ENCODE results near the gene R3HCC1L.

The R3HCC1L gene

DNA sequence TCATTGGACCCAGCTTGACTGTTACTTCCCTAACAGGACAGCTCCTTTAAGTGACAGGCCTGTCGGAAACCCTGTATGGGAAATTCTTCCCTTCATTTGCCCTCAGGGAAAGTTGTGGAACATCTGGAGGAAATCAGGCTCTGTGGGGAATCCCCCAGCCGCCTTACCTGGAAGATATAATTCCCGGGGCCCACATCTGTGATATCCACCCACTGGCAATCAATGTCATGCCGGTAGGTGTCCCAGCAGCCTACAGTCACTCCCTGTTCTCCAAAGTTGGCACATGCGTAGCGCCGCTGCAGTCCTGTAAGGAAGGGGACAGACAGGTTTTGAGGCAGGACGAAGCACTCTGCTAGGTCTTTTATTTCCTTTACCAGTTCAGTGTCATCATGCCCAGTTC, 116.9 kb downstream of the R3HCC1L start:
- H3K4me3 ChIP-seq (ENCODE audit: low read length), result no peak overlapping the region
- no peaks in the 10 kb centered on the region; the same call in 1 of the 2 replicates for H3K4me1 ChIP-seq (ENCODE audit: insufficient read depth, low read length)
- no peaks in the 10 kb centered on the region for H3K27me3 ChIP-seq (ENCODE audit: insufficient read depth, low read length)
- H3K9ac ChIP-seq (ENCODE audit: low read depth, low read length), result no peak overlapping the region
- H3K36me3 ChIP-seq (ENCODE audit: insufficient read depth, low read length), result peaks cover 9% of the 10 kb centered on the region
- H3K9me3 ChIP-seq (ENCODE audit: insufficient read depth, low read depth, low read length), result no peaks in the 10 kb centered on the region
- 91% methylated on average over 8 of the region's 8 CpGs for WGBS
- no peak overlapping the region for H3K27ac ChIP-seq (ENCODE audit: low read depth, low read length)

DNA sequence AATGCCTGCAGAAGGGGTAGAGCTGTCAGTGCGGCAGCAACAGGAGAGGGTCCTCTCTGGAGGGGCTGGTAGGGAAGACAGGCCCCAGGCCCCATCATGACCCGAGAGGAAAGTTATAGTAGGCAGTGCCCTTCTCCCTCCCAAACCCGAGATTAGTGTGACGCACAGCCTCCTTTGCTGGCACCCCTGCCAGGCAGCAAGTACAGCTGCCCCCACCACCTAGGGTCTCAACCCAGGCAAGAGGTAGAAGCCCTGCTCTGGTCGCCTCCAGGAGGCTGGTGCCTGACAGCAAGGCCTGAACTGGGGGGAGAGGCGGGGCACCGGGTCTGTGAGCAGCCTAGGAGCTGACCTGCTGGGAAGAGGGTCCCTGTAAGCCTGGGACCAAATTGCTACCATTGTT, 118.0 kb downstream of the R3HCC1L start:
- no peaks in the 10 kb centered on the region; the same call in 1 of the 2 replicates for H3K4me1 ChIP-seq (ENCODE audit: insufficient read depth, low read length)
- 90% methylated on average over 7 of the region's 7 CpGs for WGBS
- H3K36me3 ChIP-seq (ENCODE audit: insufficient read depth, low read length), result peaks cover 9% of the 10 kb centered on the region

GRCh38 chr10:98253499-98253898, 119.0 kb downstream of the R3HCC1L start:
- 84% methylated on average over 17 of the region's 17 CpGs for WGBS
- Histone ChIP-seq H3K4me3 (ENCODE audit: low read length) (no peak overlapping the region), H3K36me3 (ENCODE audit: insufficient read depth, low read length) (peaks cover 2% of the 10 kb centered on the region; the same call in 1 of the 2 replicates), H3K4me1 (ENCODE audit: insufficient read depth, low read length) (no peaks in the 10 kb centered on the region; the same call in 1 of the 2 replicates), H3K27ac (ENCODE audit: low read depth, low read length) (no peak overlapping the region), H3K9ac (ENCODE audit: low read depth, low read length) (no peak overlapping the region), H3K9me3 (ENCODE audit: insufficient read depth, low read depth, low read length) (no peaks in the 10 kb centered on the region), H3K27me3 (ENCODE audit: insufficient read depth, low read length) (no peaks in the 10 kb centered on the region)

More for the DNA sequence above, 118.0 kb downstream of the R3HCC1L start:
- H3K27ac ChIP-seq (ENCODE audit: low read depth, low read length), result no peak overlapping the region
- no peaks in the 10 kb centered on the region for H3K27me3 ChIP-seq (ENCODE audit: insufficient read depth, low read length)
- no peak overlapping the region for H3K9ac ChIP-seq (ENCODE audit: low read depth, low read length)
- no peak overlapping the region for H3K4me3 ChIP-seq (ENCODE audit: low read length)
- H3K9me3 ChIP-seq (ENCODE audit: insufficient read depth, low read depth, low read length), result no peaks in the 10 kb centered on the region

GRCh38 chr10:98254234-98254974, 119.9 kb downstream of the R3HCC1L start:
- H3K27ac ChIP-seq (ENCODE audit: low read depth, low read length), result no peak overlapping the region
- no peaks in the 10 kb centered on the region; the same call in 1 of the 2 replicates for H3K4me1 ChIP-seq (ENCODE audit: insufficient read depth, low read length)
- H3K9me3 ChIP-seq (ENCODE audit: insufficient read depth, low read depth, low read length), result no peaks in the 10 kb centered on the region
- H3K4me3 ChIP-seq (ENCODE audit: low read length), result no peak overlapping the region
- H3K36me3 ChIP-seq (ENCODE audit: insufficient read depth, low read length), result no peaks in the 10 kb centered on the region
- H3K27me3 ChIP-seq (ENCODE audit: insufficient read depth, low read length), result no peaks in the 10 kb centered on the region
- no peak overlapping the region for H3K9ac ChIP-seq (ENCODE audit: low read depth, low read length)
- WGBS, result 93% methylated on average over 10 of the region's 10 CpGs

DNA sequence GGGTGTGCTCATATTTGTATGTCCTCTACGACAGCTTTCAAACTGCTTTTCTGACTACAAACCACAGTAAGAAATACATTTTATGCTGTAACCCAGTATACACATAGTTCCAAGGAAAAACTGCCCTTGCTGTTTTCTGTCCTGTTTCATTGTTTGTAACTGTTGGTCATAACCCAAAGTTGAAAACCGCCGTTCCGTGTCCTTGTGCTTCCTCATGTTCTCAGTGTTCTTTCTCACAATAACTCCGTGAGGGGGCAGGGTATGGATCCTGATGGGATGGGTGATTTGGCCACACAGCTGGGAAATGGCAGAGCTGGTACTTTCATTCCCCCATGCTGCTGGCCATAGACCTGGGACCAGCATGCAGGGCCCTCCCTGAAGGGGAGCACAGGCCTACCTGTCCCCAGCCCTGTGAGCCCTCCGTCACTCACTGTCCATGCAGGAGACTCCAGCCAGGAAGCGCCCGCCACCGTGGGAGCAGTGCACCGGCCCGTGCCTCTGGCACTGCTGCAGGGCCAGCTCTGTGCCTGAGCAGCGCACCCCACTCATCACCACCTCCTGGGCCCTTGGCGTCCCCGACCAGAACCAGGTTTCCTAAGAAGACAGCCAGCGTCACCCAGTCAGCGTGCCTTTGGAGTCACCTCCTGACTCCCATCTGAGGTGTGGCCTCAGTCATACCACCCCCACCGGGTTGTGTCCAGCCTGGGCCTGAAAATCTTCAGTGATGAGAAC, 120.9 kb downstream of the R3HCC1L start:
- Histone ChIP-seq H3K36me3 (ENCODE audit: insufficient read depth, low read length) (no peaks in the 10 kb centered on the region), H3K27ac (ENCODE audit: low read depth, low read length) (no peak overlapping the region), H3K4me1 (ENCODE audit: insufficient read depth, low read length) (no peaks in the 10 kb centered on the region; the same call in 1 of the 2 replicates), H3K4me3 (ENCODE audit: low read length) (no peak overlapping the region), H3K9ac (ENCODE audit: low read depth, low read length) (no peak overlapping the region), H3K9me3 (ENCODE audit: insufficient read depth, low read depth, low read length) (no peaks in the 10 kb centered on the region), H3K27me3 (ENCODE audit: insufficient read depth, low read length) (no peaks in the 10 kb centered on the region)
- 94% methylated on average over 17 of the region's 17 CpGs for WGBS

DNA sequence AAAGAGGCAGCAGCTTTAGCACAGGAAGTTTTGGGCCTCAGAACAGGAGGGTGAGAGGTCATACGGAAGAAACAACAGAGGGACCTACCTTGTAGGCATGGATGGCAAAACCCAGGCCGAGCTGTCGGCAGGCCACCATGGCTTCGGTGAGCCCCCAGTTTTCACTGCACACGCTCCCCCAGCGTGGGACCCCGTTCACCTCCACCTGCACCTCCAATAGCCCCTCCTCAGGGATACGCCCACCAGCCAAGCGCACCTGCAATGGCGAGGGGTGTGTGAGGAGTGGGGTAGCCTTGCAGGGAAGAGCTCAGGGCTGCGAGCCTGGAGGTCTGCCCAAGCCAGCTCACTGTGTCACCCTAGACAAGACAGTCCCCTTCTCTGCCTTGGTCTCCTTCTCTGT, 122.2 kb downstream of the R3HCC1L start:
- WGBS, result 94% methylated on average over 11 of the region's 11 CpGs

DNA sequence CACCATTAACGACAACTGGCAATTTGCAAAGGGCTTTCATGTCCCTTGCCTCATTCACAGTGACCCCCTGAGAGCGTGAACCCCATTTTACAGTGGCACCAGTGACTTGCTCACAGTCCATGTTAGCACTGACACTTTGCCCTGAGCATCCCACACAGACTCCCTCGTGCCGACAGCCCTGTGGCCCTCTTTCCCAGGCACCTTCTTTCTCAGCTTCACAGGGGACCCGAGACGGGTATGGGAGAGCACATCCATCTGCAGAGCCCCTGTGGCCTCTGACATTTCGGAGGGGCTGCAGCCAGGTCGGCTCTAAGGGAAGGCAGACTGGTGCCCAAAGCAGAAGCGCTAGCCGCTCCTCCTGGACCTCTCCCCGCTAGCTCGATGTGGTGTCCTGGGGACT, 122.7 kb downstream of the R3HCC1L start:
- no peak overlapping the region for H3K27ac ChIP-seq (ENCODE audit: low read depth, low read length)
- no peaks in the 10 kb centered on the region for H3K9me3 ChIP-seq (ENCODE audit: insufficient read depth, low read depth, low read length)
- WGBS, result 93% methylated on average over 12 of the region's 12 CpGs
- H3K27me3 ChIP-seq (ENCODE audit: insufficient read depth, low read length), result no peaks in the 10 kb centered on the region
- H3K36me3 ChIP-seq (ENCODE audit: insufficient read depth, low read length), result no peaks in the 10 kb centered on the region
- H3K4me3 ChIP-seq (ENCODE audit: low read length), result no peak overlapping the region
- no peak overlapping the region for H3K9ac ChIP-seq (ENCODE audit: low read depth, low read length)
- H3K4me1 ChIP-seq (ENCODE audit: insufficient read depth, low read length), result no peaks in the 10 kb centered on the region

More for the DNA sequence above, 122.2 kb downstream of the R3HCC1L start:
- Histone ChIP-seq H3K4me3 (ENCODE audit: low read length) (no peak overlapping the region), H3K36me3 (ENCODE audit: insufficient read depth, low read length) (no peaks in the 10 kb centered on the region), H3K4me1 (ENCODE audit: insufficient read depth, low read length) (no peaks in the 10 kb centered on the region; the same call in 1 of the 2 replicates), H3K27me3 (ENCODE audit: insufficient read depth, low read length) (no peaks in the 10 kb centered on the region), H3K27ac (ENCODE audit: low read depth, low read length) (no peak overlapping the region), H3K9ac (ENCODE audit: low read depth, low read length) (no peak overlapping the region), H3K9me3 (ENCODE audit: insufficient read depth, low read depth, low read length) (no peaks in the 10 kb centered on the region)

DNA sequence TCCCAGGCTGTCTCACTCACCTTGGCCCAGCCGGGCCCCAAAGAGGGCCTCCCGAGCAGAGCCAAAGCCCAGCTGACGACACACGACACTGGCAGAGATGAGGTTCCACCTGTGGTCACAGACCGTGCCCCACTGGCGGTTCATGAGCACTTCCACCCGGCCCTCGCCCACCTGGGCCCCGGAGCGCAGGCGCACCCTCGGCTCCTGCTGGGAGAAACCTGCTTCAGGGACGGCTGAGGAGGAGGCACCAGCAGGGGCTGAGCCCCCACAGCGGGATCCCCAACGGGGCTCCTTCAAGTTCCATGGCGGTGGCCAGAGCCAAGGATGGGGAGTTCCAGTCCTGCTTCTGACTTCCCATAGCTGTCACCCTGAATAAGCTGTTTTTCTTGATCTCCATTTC, 123.5 kb downstream of the R3HCC1L start:
- 94% methylated on average over 16 of the region's 16 CpGs for WGBS

DNA sequence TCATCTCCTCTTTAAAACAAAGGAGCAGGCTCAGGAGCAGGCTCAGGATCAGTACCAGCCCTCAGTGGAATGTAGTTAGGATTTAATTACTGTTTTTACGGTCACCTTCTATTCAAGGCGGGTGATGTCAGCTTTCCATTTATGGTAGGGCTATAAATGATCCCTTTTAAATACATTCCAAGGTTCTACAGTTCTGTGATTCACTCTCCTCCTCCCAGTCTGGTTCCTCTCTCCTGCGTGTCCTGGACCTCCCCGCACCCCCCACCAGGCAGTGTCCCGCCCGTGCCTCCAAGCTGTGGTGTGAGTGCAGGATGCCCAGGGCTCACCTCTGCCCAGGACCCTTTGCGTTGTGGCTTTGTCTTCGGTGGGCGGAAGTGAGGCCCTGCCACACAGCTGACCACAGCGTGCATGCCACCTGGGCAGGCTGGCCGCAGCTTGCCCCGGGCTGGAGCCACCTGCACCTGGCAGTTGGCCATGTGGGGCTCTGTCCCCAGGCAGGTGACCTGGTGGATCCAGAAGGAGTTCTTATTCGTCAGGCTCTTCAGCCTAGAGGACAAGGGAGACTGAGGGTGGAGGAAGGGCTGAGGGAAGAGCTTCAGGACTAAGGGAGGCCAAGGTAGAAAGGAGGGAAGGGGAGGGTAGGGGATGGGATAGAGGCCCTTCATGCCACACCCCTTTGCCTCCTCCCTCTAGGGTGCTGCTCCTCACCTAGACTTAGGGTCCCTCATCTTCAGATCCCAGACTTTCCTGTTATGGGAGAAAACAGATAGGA, 124.4 kb downstream of the R3HCC1L start:
- H3K4me3 ChIP-seq (ENCODE audit: low read length), result no peak overlapping the region
- H3K36me3 ChIP-seq (ENCODE audit: insufficient read depth, low read length), result no peaks in the 10 kb centered on the region
- H3K4me1 ChIP-seq (ENCODE audit: insufficient read depth, low read length), result no peaks in the 10 kb centered on the region
- no peak overlapping the region for H3K27ac ChIP-seq (ENCODE audit: low read depth, low read length)
- 92% methylated on average over 13 of the region's 13 CpGs for WGBS
- H3K9ac ChIP-seq (ENCODE audit: low read depth, low read length), result no peak overlapping the region
- no peaks in the 10 kb centered on the region for H3K9me3 ChIP-seq (ENCODE audit: insufficient read depth, low read depth, low read length)
- H3K27me3 ChIP-seq (ENCODE audit: insufficient read depth, low read length), result no peaks in the 10 kb centered on the region

More for the DNA sequence above, 123.5 kb downstream of the R3HCC1L start:
- H3K4me1 ChIP-seq (ENCODE audit: insufficient read depth, low read length), result no peaks in the 10 kb centered on the region
- H3K27me3 ChIP-seq (ENCODE audit: insufficient read depth, low read length), result no peaks in the 10 kb centered on the region
- no peak overlapping the region for H3K4me3 ChIP-seq (ENCODE audit: low read length)
- no peaks in the 10 kb centered on the region for H3K36me3 ChIP-seq (ENCODE audit: insufficient read depth, low read length)
- H3K9ac ChIP-seq (ENCODE audit: low read depth, low read length), result no peak overlapping the region
- H3K9me3 ChIP-seq (ENCODE audit: insufficient read depth, low read depth, low read length), result no peaks in the 10 kb centered on the region
- H3K27ac ChIP-seq (ENCODE audit: low read depth, low read length), result no peak overlapping the region

DNA sequence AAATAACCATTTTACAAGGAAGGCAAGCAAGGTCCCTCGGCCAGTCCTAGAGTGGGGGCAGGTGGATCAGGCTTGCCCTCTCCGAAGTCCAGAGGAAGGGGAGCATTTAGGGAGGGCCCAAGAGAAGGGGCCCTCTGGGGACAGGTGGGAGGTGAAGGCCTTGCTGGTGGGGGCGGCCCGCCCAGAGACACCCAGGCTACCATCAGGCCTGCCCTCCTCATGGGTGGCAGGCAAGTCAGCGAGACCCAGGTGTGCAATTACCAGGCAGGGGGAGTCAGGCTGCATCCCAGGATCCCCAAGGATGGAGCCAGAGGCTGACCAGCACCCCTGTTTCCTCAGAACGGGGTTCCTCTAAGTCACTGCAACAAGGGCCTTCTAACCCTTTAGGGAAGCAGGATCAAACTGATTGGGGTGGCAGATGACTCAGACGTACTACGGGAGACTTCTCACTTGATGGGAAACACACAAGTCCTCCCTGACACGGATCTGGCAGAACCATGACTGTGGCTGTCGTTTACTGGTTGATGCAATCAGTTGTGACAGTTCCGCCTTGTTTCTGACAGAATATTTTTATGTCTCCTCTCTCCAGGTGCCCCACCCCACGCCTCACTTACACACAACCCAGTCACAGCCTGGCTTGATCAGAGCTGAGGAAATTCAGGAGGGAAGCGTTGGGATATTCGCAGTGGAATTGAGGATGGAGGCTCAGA, 125.3 kb downstream of the R3HCC1L start:
- Histone ChIP-seq H3K9ac (ENCODE audit: low read depth, low read length) (no peak overlapping the region), H3K9me3 (ENCODE audit: insufficient read depth, low read depth, low read length) (no peaks in the 10 kb centered on the region), H3K4me1 (ENCODE audit: insufficient read depth, low read length) (no peaks in the 10 kb centered on the region), H3K4me3 (ENCODE audit: low read length) (no peak overlapping the region), H3K27ac (ENCODE audit: low read depth, low read length) (no peak overlapping the region), H3K36me3 (ENCODE audit: insufficient read depth, low read length) (no peaks in the 10 kb centered on the region), H3K27me3 (ENCODE audit: insufficient read depth, low read length) (no peaks in the 10 kb centered on the region)
- WGBS, result 91% methylated on average over 14 of the region's 14 CpGs

All from HUES64 (cell line).